GM23338 (cell line): ENCODE data around the gene FAAH2. TPM values are rescaled to one million over a fixed set of nuclear protein-coding genes. Genes with fewer than 3 reads are reported as not detected.

Experiments
- ATAC-seq: fragments of 200-7000 bp; cut with Tn5 transposase; 3 replicates; pipeline ENCODE4 v1.9.1; 2020
- DNase-seq: peaks from one replicate; pipeline ENCODE4 v3.0.0-alpha.2; 2015; ENCODE audit warnings: low spot score
- H2AFZ ChIP-seq: fragments of 200-600 bp; sonication (generic); 2 replicates; pipeline ENCODE4 v1.8.0; 2016; ENCODE audit warnings: antibody characterized with exemption, mild to moderate bottlenecking, moderate library complexity
- H3F3A ChIP-seq: fragments of 200-600 bp; sonication (generic); replicated peaks from 2 replicates; pipeline ENCODE4 v1.8.0; 2017; ENCODE audit warnings: antibody characterized with exemption, mixed run types, low read depth
- H3K27ac ChIP-seq: fragments of 200-600 bp; sonication (generic); 2 replicates; pipeline ENCODE4 v1.6.1; 2016; ENCODE audit warnings: low read depth
- H3K27me3 ChIP-seq: fragments of 200-600 bp; sonication (generic); 2 replicates; pipeline ENCODE4 v1.8.0; 2016; ENCODE audit warnings: mild to moderate bottlenecking, mixed run types, moderate library complexity; ENCODE audit not compliant: insufficient read depth
- H3K36me3 ChIP-seq: fragments of 200-600 bp; sonication (generic); 2 replicates; pipeline ENCODE4 v1.8.0; 2016; ENCODE audit warnings: mild to moderate bottlenecking; ENCODE audit not compliant: insufficient read depth
- H3K4me1 ChIP-seq: fragments of 200-600 bp; sonication (generic); 2 replicates; pipeline ENCODE4 v1.8.0; 2016; ENCODE audit warnings: mild to moderate bottlenecking, moderate library complexity; ENCODE audit not compliant: insufficient read depth
- H3K4me2 ChIP-seq: fragments of 200-600 bp; sonication (generic); 2 replicates; pipeline ENCODE4 v1.7.1; 2017; ENCODE audit warnings: mixed run types
- H3K4me3 ChIP-seq: fragments of 200-600 bp; sonication (generic); 2 replicates; pipeline ENCODE4 v1.6.1; 2016; ENCODE audit warnings: mixed run types
- H3K79me2 ChIP-seq: fragments of 200-600 bp; sonication (generic); replicated peaks from 2 replicates; pipeline ENCODE4 v1.8.0; 2017; ENCODE audit warnings: mild to moderate bottlenecking; ENCODE audit not compliant: insufficient read depth
- H3K9me2 ChIP-seq: fragments of 200-600 bp; sonication (generic); 2 replicates; pipeline ENCODE4 v1.8.0; 2017; ENCODE audit not compliant: insufficient read depth
- H4K20me1 ChIP-seq: fragments of 200-600 bp; sonication (generic); replicated peaks from 2 replicates; pipeline ENCODE4 v1.8.0; 2017; ENCODE audit warnings: mild to moderate bottlenecking; ENCODE audit not compliant: insufficient read depth
- H3K27ac Mint-ChIP-seq: 2 replicates; pipeline ENCODE4 v1.8.0; 2020; ENCODE audit warnings: inconsistent platforms, mild to moderate bottlenecking, moderate library complexity, mixed read lengths
- H3K27me3 Mint-ChIP-seq: 3 replicates; pipeline ENCODE4 v1.8.0; 2022; ENCODE audit warnings: low read depth, mild to moderate bottlenecking, moderate library complexity, mixed read lengths, inconsistent platforms; ENCODE audit not compliant: insufficient read depth, poor library complexity
- H3K36me3 Mint-ChIP-seq: 3 replicates; pipeline ENCODE4 v1.8.0; 2021; ENCODE audit warnings: low read depth, mild to moderate bottlenecking, inconsistent platforms, moderate library complexity, mixed read lengths
- H3K4me1 Mint-ChIP-seq: 3 replicates; pipeline ENCODE4 v1.8.0; 2020; ENCODE audit warnings: mild to moderate bottlenecking, inconsistent platforms, mixed read lengths
- H3K4me3 Mint-ChIP-seq: 3 replicates; pipeline ENCODE4 v1.8.0; 2021; ENCODE audit warnings: moderate library complexity, mild to moderate bottlenecking, inconsistent platforms, mixed read lengths
- H3K9me3 Mint-ChIP-seq: 3 replicates; pipeline ENCODE4 v1.8.0; 2020; ENCODE audit warnings: moderate library complexity, mild to moderate bottlenecking, inconsistent platforms, mixed read lengths
- CREB1 ChIP-seq: fragments of 250-450 bp; sonication (Bioruptor Pico); IDR thresholded peaks from 2 replicates; pipeline ENCODE4 v1.5.0; 2020; ENCODE audit warnings: low read depth, mild to moderate bottlenecking, moderate library complexity
- CTCF ChIP-seq, 2 experiments: fragments of 200-600 bp in 1 of 2; sonication (generic) in 1 of 2; conservative IDR thresholded peaks; 2 replicates each; pipeline versions ENCODE4 v1.5.1 to v1.6.1; 2016 to 2017; ENCODE audit warnings: antibody characterized with exemption in 2 of 2, low read depth in 2 of 2, mild to moderate bottlenecking in 2 of 2, moderate library complexity in 1 of 2
- ETS1 ChIP-seq: IDR thresholded peaks from 2 replicates; pipeline ENCODE4 v1.6.1; 2016; ENCODE audit warnings: antibody characterized with exemption
- EZH2 ChIP-seq: fragments of 200-600 bp; sonication (generic); IDR thresholded peaks from one replicate; pipeline ENCODE4 v1.8.0; 2017; ENCODE audit warnings: antibody characterized with exemption, mild to moderate bottlenecking, low read depth; ENCODE audit not compliant: unreplicated experiment
- EZH2phosphoT487 ChIP-seq: fragments of 200-600 bp; sonication (generic); IDR thresholded peaks from one replicate; pipeline ENCODE4 v1.8.1; 2018; ENCODE audit warnings: antibody characterized with exemption; ENCODE audit not compliant: unreplicated experiment
- JUNB ChIP-seq: IDR thresholded peaks from one replicate; pipeline ENCODE4 v1.6.1; 2016; ENCODE audit warnings: antibody characterized with exemption; ENCODE audit not compliant: unreplicated experiment
- POLR2AphosphoS5 ChIP-seq: IDR thresholded peaks from 2 replicates; pipeline ENCODE4 v1.6.1; 2016; ENCODE audit warnings: antibody characterized with exemption, low read depth
- REST ChIP-seq: IDR thresholded peaks from one replicate; pipeline ENCODE4 v1.6.1; 2018; ENCODE audit warnings: antibody characterized with exemption; ENCODE audit not compliant: unreplicated experiment
- ZNF114 ChIP-seq: fragments of 250-450 bp; sonication (Bioruptor Pico); IDR thresholded peaks from 2 replicates; pipeline ENCODE4 v1.5.0; 2020; ENCODE audit warnings: mild to moderate bottlenecking, moderate library complexity
- ZNF462 ChIP-seq: fragments of 250-450 bp; sonication (Bioruptor Pico); IDR thresholded peaks from 2 replicates; pipeline ENCODE4 v1.5.0; 2020; ENCODE audit warnings: mild to moderate bottlenecking, moderate library complexity
- polyA plus RNA-seq: library from polyadenylated mRNA; unstranded; fragments of >200 nt; fragmentation: Nextera tagmentation; extraction: Ambion mirVana; gene quantifications from 2 replicates; pipeline ENCODE4 v1.2.1, GENCODE V29; 2016
- total RNA-seq: library from RNA; depleted of rRNA; stranded (reverse); fragments of >200 nt; shearing (Covaris generic); gene quantifications from 2 replicates; pipeline ENCODE4 v1.2.3, GENCODE V29; 2014

The FAAH2 gene
- total and polyA plus RNA-seq, 2 experiments from 2014 or later = 5.3 to 6.0 TPM

- TF ChIP-seq REST = no peak
- no peak for TF ChIP-seq EZH2phosphoT487
- no peak for TF ChIP-seq CTCF (conservative IDR thresholded peaks at IDR 0.05; ENCODE audit: low read depth in 2 of 2)
- no peak for TF ChIP-seq ETS1
- no peak for TF ChIP-seq CREB1 (CRISPR knock-in tag)
- TF ChIP-seq JUNB = no peak
- TF ChIP-seq ZNF114 (CRISPR knock-in tag) = no peak
- no peak for TF ChIP-seq POLR2AphosphoS5
Observed at GRCh38 chrX:57289089-57289488, 2.6 kb downstream of the FAAH2 start (continued).

DNA sequence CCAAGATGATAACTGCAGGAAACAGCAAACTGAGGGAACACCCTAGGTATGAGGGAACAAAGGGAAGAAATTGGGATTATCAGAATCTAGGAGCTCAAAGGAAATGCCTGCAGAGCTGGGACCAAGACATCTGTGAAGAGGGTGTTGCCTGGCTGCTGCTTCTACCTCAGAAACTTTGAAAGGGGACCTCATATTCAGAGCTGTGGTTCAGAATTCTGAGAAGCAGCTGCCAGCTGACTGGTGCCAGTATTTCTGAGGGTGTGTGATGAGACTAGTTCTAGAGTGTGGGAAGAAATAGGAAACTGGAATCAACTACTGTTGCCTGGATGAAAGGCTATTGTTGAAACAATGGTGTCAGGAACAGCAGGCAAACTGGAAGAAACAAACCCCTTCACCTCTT, 8.5 kb downstream of the FAAH2 start:
- Histone ChIP-seq H3K36me3 (no peaks in the 10 kb centered on the region), H3F3A (no peaks in the 10 kb centered on the region), H4K20me1 (no peaks in the 10 kb centered on the region), H3K4me3 (no peak overlapping the region), H2AFZ (no peak overlapping the region), H3K4me2 (no peak overlapping the region), H3K79me2 (no peaks in the 10 kb centered on the region), H3K9me2 (no peaks in the 10 kb centered on the region), H3K4me1 (no peaks in the 10 kb centered on the region), H3K27ac (no peak overlapping the region), H3K27me3 (no peaks in the 10 kb centered on the region)
- ATAC-seq (no peak), DNase-seq (no peak)
- no peaks in the 10 kb centered on the region for H3K4me1 Mint-ChIP-seq
- no peak overlapping the region for H3K4me3 Mint-ChIP-seq
- peaks cover 34% of the 10 kb centered on the region for H3K36me3 Mint-ChIP-seq
- peaks cover 2% of the 10 kb centered on the region for H3K27me3 Mint-ChIP-seq
- peaks cover 32% of the 10 kb centered on the region for H3K9me3 Mint-ChIP-seq
- H3K27ac Mint-ChIP-seq = no peak overlapping the region
- no peak for TF ChIP-seq EZH2
- no peak for TF ChIP-seq POLR2AphosphoS5
- no peak for TF ChIP-seq ZNF462
- no peak for TF ChIP-seq EZH2phosphoT487
- no peak for TF ChIP-seq CREB1 (CRISPR knock-in tag)
